ENCODE results near the gene C6orf141.

C6orf141 gene

DNA sequence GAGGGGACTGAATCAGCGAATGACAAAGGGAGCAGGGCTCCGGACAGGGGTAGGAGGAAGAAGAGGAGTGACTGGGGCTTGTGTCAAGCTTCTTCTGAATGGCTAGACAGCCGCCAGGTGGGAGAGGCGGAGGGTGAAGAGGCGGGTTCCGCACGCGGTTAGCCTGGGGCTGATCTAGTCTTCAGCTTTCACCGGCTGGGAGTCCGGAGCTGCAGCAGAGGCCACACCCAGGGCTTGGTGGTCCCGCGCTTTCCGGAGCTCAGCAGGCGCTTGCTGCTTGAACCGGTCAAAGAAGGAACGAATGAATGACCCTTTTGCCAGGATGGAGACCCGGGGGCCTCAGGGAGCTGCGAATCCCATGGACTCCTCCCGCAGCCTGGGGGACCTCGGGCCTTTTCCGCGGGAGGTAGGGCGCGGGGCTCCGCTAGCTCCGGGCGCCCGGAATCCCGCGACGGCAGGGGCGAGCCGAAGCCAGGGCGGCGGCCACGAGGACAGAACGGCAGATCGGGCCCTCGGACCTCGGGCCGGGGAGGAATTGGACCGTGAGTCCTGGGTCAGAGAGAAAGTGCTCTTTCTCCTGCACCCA lies at the start of gene C6orf141:
C6orf141 (plus strand) TSS at position 177 of the 586 bp plus-strand sequence; CDS start at position 302, 125 bp downstream.
- in situ Hi-C loops (cut with MboI; ENCODE audit: low sequenced_read_pairs), result no loop called here
- no peaks in the 10 kb centered on the region for H3K36me3 ChIP-seq (replicated peaks)
- H3K4me3 ChIP-seq, result peak within 1 kb of the TSS; percentile 38
- H3K9me3 ChIP-seq, result no peaks in the 10 kb centered on the region
- DNase-seq (ENCODE audit: low spot score in 2 of 2), result peak; percentile 74 to 85
- no peaks in the 10 kb centered on the region for H3K27me3 ChIP-seq (ENCODE audit: low read depth)
- peaks cover 29% of the 10 kb centered on the region for H3K4me1 ChIP-seq

- Histone ChIP-seq H3K27me3 (ENCODE audit: low read depth) (no peaks in the 10 kb centered on the region), H3K4me1 (no peaks in the 10 kb centered on the region), H3K4me3 (no peak overlapping the region), H3K36me3 (replicated peaks) (no peaks in the 10 kb centered on the region), H3K9me3 (no peaks in the 10 kb centered on the region)
- no peak for DNase-seq (ENCODE audit: low spot score in 2 of 2)
- in situ Hi-C loops (cut with MboI; ENCODE audit: low sequenced_read_pairs), result no loop called here
Measured at GRCh38 chr6:49504666-49505065, 45.8 kb upstream of the C6orf141 start.

GRCh38 chr6:49506569-49507111 lies 43.8 kb upstream of the C6orf141 start:
- H3K4me3 ChIP-seq, result no peak overlapping the region
- no peak for DNase-seq (ENCODE audit: low spot score in 2 of 2)
- no peaks in the 10 kb centered on the region for H3K4me1 ChIP-seq
- H3K9me3 ChIP-seq, result no peaks in the 10 kb centered on the region
- no peaks in the 10 kb centered on the region for H3K27me3 ChIP-seq (ENCODE audit: low read depth)
- in situ Hi-C loops (cut with MboI; ENCODE audit: low sequenced_read_pairs), result no loop called here
- H3K36me3 ChIP-seq (replicated peaks), result no peaks in the 10 kb centered on the region

- Histone ChIP-seq H3K9me3 (no peaks in the 10 kb centered on the region), H3K4me3 (no peak overlapping the region), H3K4me1 (no peaks in the 10 kb centered on the region), H3K36me3 (replicated peaks) (no peaks in the 10 kb centered on the region), H3K27me3 (ENCODE audit: low read depth) (no peaks in the 10 kb centered on the region)
- DNase-seq (ENCODE audit: low spot score in 2 of 2), result no peak
- in situ Hi-C loops (cut with MboI; ENCODE audit: low sequenced_read_pairs), result no loop called here
Measured at GRCh38 chr6:49509342-49509741, 41.1 kb upstream of the C6orf141 start.

GRCh38 chr6:49513153-49513989 lies 37.1 kb upstream of the C6orf141 start:
- no peak for DNase-seq (ENCODE audit: low spot score in 2 of 2)
- in situ Hi-C loops (cut with MboI; ENCODE audit: low sequenced_read_pairs), result no loop called here
- Histone ChIP-seq H3K36me3 (replicated peaks) (no peaks in the 10 kb centered on the region), H3K4me1 (no peaks in the 10 kb centered on the region), H3K9me3 (no peaks in the 10 kb centered on the region), H3K27me3 (ENCODE audit: low read depth) (no peaks in the 10 kb centered on the region), H3K4me3 (no peak overlapping the region)

DNA sequence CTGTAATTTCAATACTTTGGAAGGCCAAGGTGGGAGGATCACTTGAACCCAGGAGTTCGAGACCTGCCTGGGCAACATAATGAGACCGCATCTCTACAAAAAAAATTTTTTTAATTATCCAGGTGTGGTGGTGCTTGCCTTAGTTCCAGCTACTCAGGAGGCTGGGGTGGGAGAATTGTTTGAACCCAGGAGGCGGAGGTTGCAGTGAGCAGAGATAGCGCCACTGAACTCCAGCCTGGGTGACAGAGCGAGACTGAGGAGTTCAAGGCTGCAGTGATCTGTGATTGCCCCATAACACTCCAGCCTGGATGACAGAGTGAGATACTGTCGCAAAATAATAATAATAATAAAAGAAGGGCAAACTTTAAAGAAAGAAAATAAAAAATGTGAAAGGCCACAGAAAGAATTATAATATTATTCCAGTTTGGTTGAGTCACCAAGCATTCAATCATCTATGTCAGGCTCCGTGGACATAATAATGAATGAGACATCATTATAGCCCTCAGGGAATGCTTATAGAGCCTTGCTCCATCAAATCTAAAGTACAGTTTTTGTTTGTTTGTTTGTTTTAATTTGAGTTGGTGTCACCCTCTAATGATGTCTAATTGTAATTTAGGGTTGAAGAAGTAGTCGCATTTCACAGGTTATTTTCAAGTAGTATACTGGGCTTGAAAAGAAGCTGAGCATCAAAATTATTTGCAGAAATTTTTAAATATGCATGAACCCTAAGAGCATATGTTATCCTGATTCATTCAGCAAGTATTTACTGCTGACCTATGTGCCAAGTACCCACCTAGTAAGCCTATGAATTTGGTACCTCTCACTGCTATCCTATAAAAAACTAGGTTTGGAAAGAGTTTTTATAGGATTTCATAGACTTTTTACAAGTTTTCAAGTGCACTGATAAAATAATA lies 35.6 kb upstream of the C6orf141 start:
- Histone ChIP-seq H3K27me3 (ENCODE audit: low read depth) (no peaks in the 10 kb centered on the region), H3K36me3 (replicated peaks) (no peaks in the 10 kb centered on the region), H3K4me3 (no peak overlapping the region), H3K9me3 (no peaks in the 10 kb centered on the region), H3K4me1 (no peaks in the 10 kb centered on the region)
- in situ Hi-C loops (cut with MboI; ENCODE audit: low sequenced_read_pairs), result no loop called here
- no peak for DNase-seq (ENCODE audit: low spot score in 2 of 2)

GRCh38 chr6:49515485-49516146 lies 34.9 kb upstream of the C6orf141 start:
- Histone ChIP-seq H3K27me3 (ENCODE audit: low read depth) (no peaks in the 10 kb centered on the region), H3K9me3 (no peaks in the 10 kb centered on the region), H3K36me3 (replicated peaks) (no peaks in the 10 kb centered on the region), H3K4me3 (no peak overlapping the region), H3K4me1 (no peaks in the 10 kb centered on the region)
- in situ Hi-C loops (cut with MboI; ENCODE audit: low sequenced_read_pairs), result no loop called here
- no peak for DNase-seq (ENCODE audit: low spot score in 2 of 2)

- no peak for DNase-seq (ENCODE audit: low spot score in 2 of 2)
- no peaks in the 10 kb centered on the region for H3K4me1 ChIP-seq
- no peaks in the 10 kb centered on the region for H3K9me3 ChIP-seq
- H3K4me3 ChIP-seq, result no peak overlapping the region
- in situ Hi-C loops (cut with MboI; ENCODE audit: low sequenced_read_pairs), result no loop called here
- H3K36me3 ChIP-seq (replicated peaks), result no peaks in the 10 kb centered on the region
- no peaks in the 10 kb centered on the region for H3K27me3 ChIP-seq (ENCODE audit: low read depth)
Measured at GRCh38 chr6:49516147-49516505, 34.3 kb upstream of the C6orf141 start.

DNA sequence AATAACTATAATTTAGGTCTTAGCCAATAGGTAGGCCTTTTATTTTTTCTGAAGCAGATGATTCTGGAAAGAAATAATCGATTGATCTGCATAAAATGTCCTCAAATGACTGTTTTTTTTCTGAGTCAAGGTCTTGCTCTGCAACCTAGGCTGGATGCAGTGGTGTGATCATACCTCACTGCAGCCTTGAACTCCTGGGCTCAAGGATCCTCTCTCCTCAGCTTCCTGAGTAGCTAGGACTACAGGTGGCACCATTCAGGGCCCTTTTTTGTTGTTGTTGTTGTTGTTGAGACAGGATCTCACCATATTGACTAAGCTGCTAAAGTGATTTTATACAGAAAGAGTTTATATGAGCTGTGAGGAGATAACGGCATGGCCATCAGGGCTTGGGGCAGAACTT lies 32.5 kb upstream of the C6orf141 start:
- Histone ChIP-seq H3K4me3 (no peak overlapping the region), H3K36me3 (replicated peaks) (no peaks in the 10 kb centered on the region), H3K4me1 (no peaks in the 10 kb centered on the region), H3K27me3 (ENCODE audit: low read depth) (no peaks in the 10 kb centered on the region), H3K9me3 (no peaks in the 10 kb centered on the region)
- no peak for DNase-seq (ENCODE audit: low spot score in 2 of 2)
- in situ Hi-C loops (cut with MboI; ENCODE audit: low sequenced_read_pairs), result no loop called here

GRCh38 chr6:49519660-49520059 lies 30.8 kb upstream of the C6orf141 start:
- in situ Hi-C loops (cut with MboI; ENCODE audit: low sequenced_read_pairs), result no loop called here
- Histone ChIP-seq H3K4me1 (no peaks in the 10 kb centered on the region), H3K27me3 (ENCODE audit: low read depth) (no peaks in the 10 kb centered on the region), H3K4me3 (no peak overlapping the region), H3K9me3 (no peaks in the 10 kb centered on the region), H3K36me3 (replicated peaks) (no peaks in the 10 kb centered on the region)
- DNase-seq (ENCODE audit: low spot score in 2 of 2), result no peak

GRCh38 chr6:49522710-49523593 lies 27.5 kb upstream of the C6orf141 start:
- in situ Hi-C loops (cut with MboI; ENCODE audit: low sequenced_read_pairs), result no loop called here
- Histone ChIP-seq H3K9me3 (no peaks in the 10 kb centered on the region), H3K4me1 (no peaks in the 10 kb centered on the region), H3K36me3 (replicated peaks) (no peaks in the 10 kb centered on the region), H3K4me3 (no peak overlapping the region), H3K27me3 (ENCODE audit: low read depth) (no peaks in the 10 kb centered on the region)
- no peak for DNase-seq (ENCODE audit: low spot score in 2 of 2)

GRCh38 chr6:49523901-49524300 lies 26.6 kb upstream of the C6orf141 start:
- H3K4me1 ChIP-seq, result no peaks in the 10 kb centered on the region
- in situ Hi-C loops (cut with MboI; ENCODE audit: low sequenced_read_pairs), result no loop called here
- H3K36me3 ChIP-seq (replicated peaks), result no peaks in the 10 kb centered on the region
- no peak for DNase-seq (ENCODE audit: low spot score in 2 of 2)
- no peaks in the 10 kb centered on the region for H3K9me3 ChIP-seq
- H3K27me3 ChIP-seq (ENCODE audit: low read depth), result no peaks in the 10 kb centered on the region
- H3K4me3 ChIP-seq, result no peak overlapping the region
